Skeletal muscle tissue (tissue), 4 donors: ENCODE results near the gene RXRA. TPM values are rescaled to one million over a fixed set of nuclear protein-coding genes. Genes with fewer than 3 reads are reported as not detected.
A peak's percentile ranks its signal among the peaks of the same experiment; 100 is the strongest.

Experiments
- H3K27ac ChIP-seq: one replicate; pipeline ENCODE4 v1.7.0; 2013; ENCODE audit warnings: mild to moderate bottlenecking, low read depth, low read length, inconsistent platforms
- H3K27me3 ChIP-seq, 3 donors: one replicate each; pipeline ENCODE4 v1.7.0; 2013; ENCODE audit warnings: low read length in 3 of 3; ENCODE audit not compliant: control insufficient read depth in 3 of 3, insufficient read depth in 3 of 3
- H3K36me3 ChIP-seq, 3 donors: one replicate each; pipeline ENCODE4 v1.7.0; 2013; ENCODE audit warnings: low read length in 3 of 3; ENCODE audit not compliant: control insufficient read depth in 3 of 3, insufficient read depth in 3 of 3
- H3K4me1 ChIP-seq, 3 donors: one replicate each; pipeline ENCODE4 v1.7.0; 2013; ENCODE audit warnings: low read length in 3 of 3, mild to moderate bottlenecking in 3 of 3; ENCODE audit not compliant: control insufficient read depth in 3 of 3, insufficient read depth in 3 of 3
- H3K4me3 ChIP-seq, 3 donors: one replicate each; pipeline ENCODE4 v1.7.0; 2013; ENCODE audit warnings: low read length in 3 of 3
- H3K9ac ChIP-seq, 3 donors: one replicate each; pipeline ENCODE4 v1.7.0; 2013; ENCODE audit warnings: low read length in 3 of 3, mild to moderate bottlenecking in 3 of 3, moderate library complexity in 2 of 3, low read depth in 1 of 3
- H3K9me3 ChIP-seq, 3 donors: one replicate each; pipeline ENCODE4 v1.7.0; 2013; ENCODE audit warnings: low read length in 3 of 3; ENCODE audit not compliant: control insufficient read depth in 3 of 3
- total RNA-seq: library from RNA; depleted of rRNA; stranded (reverse); fragments of >200 nt; gene quantifications from one replicate; pipeline ENCODE4 v1.2.3, GENCODE V29; 2014
- donor health status: Osteomylitis.

RXRA gene
- total RNA-seq, 1 donor from 2014 or later, result 11.5 TPM

DNA sequence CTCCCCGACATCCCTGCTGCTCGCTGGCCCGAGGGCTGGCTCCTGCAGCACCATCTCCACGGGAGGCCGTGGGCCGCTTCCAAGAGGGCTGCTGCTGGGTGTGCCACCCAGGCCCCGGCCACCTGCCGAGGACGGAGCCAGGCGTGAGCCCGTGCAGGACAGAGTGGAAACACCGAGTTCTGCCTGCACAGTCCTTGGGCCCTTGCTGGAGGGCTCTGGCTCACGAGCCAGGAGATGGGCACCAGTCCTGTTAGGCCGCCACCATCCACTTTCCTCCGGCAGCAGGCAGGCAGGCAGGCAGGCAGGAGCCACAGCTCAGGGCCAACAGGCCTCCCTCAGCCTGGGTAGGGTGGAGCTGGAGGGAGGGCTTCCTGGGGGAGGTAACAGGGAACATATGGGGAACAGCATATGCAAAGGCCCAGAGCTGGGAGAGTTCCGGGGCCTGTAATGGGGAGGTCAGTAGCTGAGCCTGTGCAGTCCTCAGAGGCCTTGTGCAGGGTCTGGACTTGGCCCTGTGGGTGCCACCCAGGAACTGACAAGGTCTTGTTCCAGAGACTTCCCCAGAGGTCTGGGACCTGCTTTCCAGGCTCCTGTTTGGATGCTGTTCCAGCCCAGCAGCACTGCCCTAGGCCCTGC lies 31.9 kb downstream of the RXRA start:
- no peaks in the 10 kb centered on the region for H3K27me3 ChIP-seq

DNA sequence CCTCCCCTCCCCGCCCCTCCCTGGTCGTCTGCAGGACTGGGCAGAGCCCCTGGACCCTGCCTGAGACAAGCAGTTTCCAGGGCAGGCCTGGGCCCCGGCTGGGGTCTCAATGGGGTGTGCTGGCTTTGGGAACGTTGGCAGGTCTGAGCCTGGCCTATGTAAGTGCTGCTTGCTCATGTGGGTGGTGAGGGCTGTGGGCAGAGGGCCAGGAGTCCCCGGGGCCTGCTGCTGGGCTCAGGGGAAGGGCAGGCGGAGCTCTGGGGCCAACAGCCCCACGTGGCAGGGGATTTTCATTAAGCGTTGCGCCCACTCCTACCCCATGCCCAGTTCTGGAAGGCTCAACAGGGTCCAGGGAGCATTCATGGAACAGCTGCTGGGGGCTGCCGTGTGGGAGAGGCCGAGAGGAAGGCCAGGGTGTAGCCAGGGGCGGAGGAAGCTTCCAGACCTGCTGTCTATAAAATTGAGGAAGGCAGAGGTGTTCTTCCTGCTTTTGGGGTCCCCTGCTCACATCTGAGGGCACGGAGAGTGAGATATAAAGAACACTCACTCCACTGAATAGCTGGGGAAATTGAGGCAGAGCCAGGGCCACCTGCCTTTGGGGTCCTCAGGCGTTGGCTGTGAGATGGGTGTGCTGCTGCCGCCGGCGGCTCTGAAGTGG lies 32.5 kb downstream of the RXRA start:
- Histone ChIP-seq H3K36me3 (no peaks in the 10 kb centered on the region), H3K4me3 (no peak overlapping the region), H3K9me3 (no peaks in the 10 kb centered on the region), H3K27ac (peak overlapping the region; percentile 36), H3K27me3 (no peaks in the 10 kb centered on the region), H3K9ac (peak overlapping the region in 1 of 3 donors; percentile 60), H3K4me1 (peaks cover 77 to 99% (median 92%) of the 10 kb centered on the region in 3 donors)

More for the DNA sequence above, 31.9 kb downstream of the RXRA start:
- H3K27ac ChIP-seq, result no peak overlapping the region
- H3K9me3 ChIP-seq, result no peaks in the 10 kb centered on the region
- no peaks in the 10 kb centered on the region for H3K36me3 ChIP-seq
- peak overlapping the region in 1 of 3 donors; percentile 60 for H3K9ac ChIP-seq
- H3K4me3 ChIP-seq, result no peak overlapping the region
- peaks cover 77 to 99% (median 92%) of the 10 kb centered on the region in 3 donors for H3K4me1 ChIP-seq

DNA sequence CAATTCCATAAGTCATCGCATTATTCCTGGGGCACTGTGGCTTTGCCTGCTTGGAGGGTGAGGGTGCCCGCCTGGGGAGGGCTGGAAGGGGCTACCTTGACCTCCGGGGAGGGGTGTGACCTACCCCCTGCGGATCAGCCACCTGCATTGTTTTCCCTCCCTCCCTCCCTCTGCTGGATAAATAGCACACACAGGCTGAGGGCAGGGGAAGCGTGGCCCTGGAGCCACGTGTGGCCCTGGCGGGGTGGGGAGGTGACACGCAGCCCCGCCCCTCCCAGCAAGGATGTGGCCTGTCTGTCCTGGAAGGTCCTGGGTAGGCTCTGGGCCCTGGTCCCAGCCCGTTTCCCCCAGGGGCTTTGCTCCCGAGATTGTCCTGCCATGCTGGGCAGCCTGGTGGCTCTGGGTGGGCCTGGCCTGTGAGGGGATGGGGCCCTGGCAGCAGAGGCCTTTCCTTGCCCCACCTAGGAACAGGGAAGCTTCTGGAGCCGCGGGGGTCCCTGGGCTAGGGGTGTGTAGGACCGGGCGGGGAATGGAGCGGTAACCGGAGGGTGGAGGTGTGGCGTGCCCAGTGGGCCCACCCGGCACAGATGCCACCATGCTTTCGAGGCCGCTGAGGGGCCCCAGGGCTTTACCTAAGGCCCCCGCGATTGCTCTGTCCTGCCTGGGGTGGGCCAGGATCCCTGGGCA lies 33.4 kb downstream of the RXRA start:
- Histone ChIP-seq H3K27ac (no peak overlapping the region), H3K9me3 (no peaks in the 10 kb centered on the region)

DNA sequence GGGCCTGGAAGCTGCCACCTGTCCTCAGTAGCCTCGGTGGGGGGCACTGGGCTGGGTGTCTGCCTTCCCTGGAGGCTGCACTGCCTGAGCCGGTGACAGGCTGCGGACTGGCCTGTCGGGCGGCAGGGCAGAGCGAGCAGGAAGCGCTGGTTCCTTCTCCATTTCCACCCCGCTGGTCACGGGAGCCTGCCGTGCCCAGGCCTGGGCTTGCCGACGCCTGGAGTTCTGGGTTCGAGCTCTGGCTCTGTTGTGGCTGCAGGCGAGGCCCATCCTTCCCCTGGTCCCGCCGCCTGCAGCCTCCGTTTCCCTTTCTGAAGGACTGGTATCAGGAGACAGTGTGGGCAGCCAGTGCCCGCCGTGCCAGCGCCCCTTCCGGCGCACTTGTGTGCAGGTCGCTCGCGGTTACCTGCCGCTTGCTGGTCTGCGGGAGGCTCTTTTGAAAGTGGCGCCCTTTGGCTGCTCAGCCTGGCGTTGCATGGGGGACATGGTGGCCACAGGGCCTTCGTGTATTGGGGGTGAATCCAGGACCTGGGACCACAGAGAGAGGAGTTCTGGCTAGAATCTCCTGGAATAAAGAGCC lies 34.0 kb downstream of the RXRA start:
- Histone ChIP-seq H3K27me3 (no peaks in the 10 kb centered on the region), H3K27ac (no peak overlapping the region), H3K9me3 (no peaks in the 10 kb centered on the region), H3K9ac (peak overlapping the region in 1 of 3 donors; percentile 25), H3K4me3 (no peak overlapping the region), H3K4me1 (peaks cover 76 to 99% (median 92%) of the 10 kb centered on the region in 3 donors), H3K36me3 (no peaks in the 10 kb centered on the region)

More for the DNA sequence above, 33.4 kb downstream of the RXRA start:
- no peaks in the 10 kb centered on the region for H3K36me3 ChIP-seq
- no peak overlapping the region for H3K9ac ChIP-seq
- no peaks in the 10 kb centered on the region for H3K27me3 ChIP-seq
- peaks cover 76 to 99% (median 92%) of the 10 kb centered on the region in 3 donors for H3K4me1 ChIP-seq
- no peak overlapping the region for H3K4me3 ChIP-seq

DNA sequence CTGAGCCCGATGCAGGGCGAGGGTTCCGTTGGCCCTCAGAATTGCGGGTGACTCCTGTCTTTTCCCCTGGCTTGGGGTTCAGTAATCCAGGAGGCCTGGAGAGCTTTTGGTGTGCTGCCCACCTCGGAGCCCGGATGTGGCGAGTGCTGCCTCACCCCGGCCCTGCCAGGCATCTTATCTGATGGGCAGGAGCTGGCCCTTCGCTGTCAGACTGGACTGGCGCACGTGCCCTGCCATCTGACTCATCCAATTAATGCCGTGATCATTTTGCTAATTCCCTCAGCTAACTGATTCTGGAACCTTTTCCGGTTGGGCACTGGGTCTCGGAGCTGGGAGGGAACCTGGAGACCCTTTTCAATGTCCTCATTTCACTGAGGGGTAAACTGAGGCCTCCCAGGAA lies 34.6 kb downstream of the RXRA start:
- peak overlapping the region in 1 of 3 donors; percentile 25 for H3K9ac ChIP-seq
- H3K36me3 ChIP-seq, result no peaks in the 10 kb centered on the region
- no peaks in the 10 kb centered on the region for H3K9me3 ChIP-seq
- H3K27me3 ChIP-seq, result no peaks in the 10 kb centered on the region
- no peak overlapping the region for H3K27ac ChIP-seq
- H3K4me3 ChIP-seq, result no peak overlapping the region
- peaks cover 76 to 99% (median 93%) of the 10 kb centered on the region in 3 donors for H3K4me1 ChIP-seq

DNA sequence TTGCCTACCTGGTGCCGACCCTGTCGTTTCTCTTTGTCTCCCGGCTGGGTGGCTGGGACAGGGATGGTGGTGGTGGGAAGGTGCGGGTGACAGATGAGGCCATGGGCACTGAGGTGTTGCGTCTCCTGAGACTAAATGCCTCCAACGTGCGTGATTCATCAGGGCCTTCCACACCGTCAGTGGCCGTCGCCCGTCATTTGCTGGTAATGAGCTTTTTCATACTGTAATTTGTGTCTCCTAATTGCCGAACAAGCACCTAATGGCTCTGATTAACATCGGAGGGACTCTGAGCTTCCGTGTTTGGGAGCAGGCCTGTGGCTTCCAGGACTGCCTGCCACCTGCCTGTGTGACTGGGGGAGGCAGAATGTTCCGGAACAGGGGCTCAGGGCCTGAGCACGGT lies 35.2 kb downstream of the RXRA start:
- H3K4me3 ChIP-seq, result no peak overlapping the region
- H3K27me3 ChIP-seq, result no peaks in the 10 kb centered on the region
- H3K9ac ChIP-seq, result peak overlapping the region in 1 of 3 donors; percentile 45
- H3K27ac ChIP-seq, result no peak overlapping the region
- H3K36me3 ChIP-seq, result no peaks in the 10 kb centered on the region
- H3K4me1 ChIP-seq, result peaks cover 76 to 99% (median 93%) of the 10 kb centered on the region in 3 donors
- H3K9me3 ChIP-seq, result no peaks in the 10 kb centered on the region

DNA sequence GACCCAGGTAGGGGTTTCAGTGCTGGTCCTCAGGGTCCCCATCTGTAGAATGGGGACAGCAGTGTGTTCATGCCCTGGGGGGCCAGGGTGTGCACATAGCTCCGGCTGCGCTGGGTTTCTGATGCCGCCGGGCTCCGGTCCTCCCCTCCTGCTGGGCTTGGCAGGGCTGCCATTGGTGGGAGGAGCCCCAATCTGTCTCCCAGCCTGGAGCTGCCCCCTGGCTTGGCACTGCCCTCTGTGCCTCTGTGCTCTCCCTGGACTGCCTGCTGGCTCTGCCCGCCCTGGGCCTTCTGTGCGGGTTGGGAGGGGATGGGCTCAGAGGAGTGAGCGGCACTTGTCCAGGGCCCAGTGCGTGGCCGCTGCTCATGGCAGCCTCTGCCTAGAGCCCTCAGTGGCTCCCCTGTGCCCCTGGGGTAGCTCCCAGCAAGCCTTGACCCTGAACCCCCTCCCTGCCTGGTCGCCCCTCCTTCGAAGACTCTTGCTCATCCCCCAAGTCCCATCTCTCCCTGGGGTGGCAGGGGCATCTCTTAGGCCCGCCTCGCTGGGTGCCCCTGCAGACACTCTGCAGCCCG lies 35.7 kb downstream of the RXRA start:
- H3K27ac ChIP-seq, result no peak overlapping the region
- peaks cover 77 to 99% (median 94%) of the 10 kb centered on the region in 3 donors for H3K4me1 ChIP-seq
- no peaks in the 10 kb centered on the region for H3K36me3 ChIP-seq
- no peaks in the 10 kb centered on the region for H3K27me3 ChIP-seq
- no peak overlapping the region for H3K4me3 ChIP-seq
- peak overlapping the region in 1 of 3 donors; percentile 8 for H3K9ac ChIP-seq
- H3K9me3 ChIP-seq, result no peaks in the 10 kb centered on the region

DNA sequence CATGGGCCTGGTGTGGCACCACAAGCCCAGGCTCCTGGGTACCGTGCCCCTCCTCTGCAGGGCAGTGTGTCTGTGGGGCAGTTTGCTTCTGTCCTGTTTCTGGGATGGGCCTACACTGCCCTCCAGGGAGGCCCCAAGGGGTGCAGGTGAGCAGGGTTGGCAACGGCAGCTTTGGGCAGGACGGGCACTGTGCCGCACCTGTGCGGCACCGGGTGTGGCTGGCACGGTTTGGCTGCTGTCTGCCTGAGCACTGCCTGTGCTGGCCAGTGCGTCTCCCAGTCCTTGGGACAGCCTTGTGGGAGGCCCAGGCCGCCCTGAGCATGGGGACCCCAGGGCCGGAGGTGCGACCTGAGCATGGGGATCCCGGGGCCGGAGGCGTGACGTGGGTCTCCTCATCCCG lies 37.2 kb downstream of the RXRA start:
- no peaks in the 10 kb centered on the region for H3K27me3 ChIP-seq
- peak overlapping the region; percentile 12 for H3K27ac ChIP-seq
- peak overlapping the region; percentile 38 to 71 (median 51) for H3K9ac ChIP-seq
- no peaks in the 10 kb centered on the region for H3K9me3 ChIP-seq
- H3K36me3 ChIP-seq, result no peaks in the 10 kb centered on the region
- peaks cover 80 to 99% (median 96%) of the 10 kb centered on the region in 3 donors for H3K4me1 ChIP-seq
- no peak overlapping the region for H3K4me3 ChIP-seq

DNA sequence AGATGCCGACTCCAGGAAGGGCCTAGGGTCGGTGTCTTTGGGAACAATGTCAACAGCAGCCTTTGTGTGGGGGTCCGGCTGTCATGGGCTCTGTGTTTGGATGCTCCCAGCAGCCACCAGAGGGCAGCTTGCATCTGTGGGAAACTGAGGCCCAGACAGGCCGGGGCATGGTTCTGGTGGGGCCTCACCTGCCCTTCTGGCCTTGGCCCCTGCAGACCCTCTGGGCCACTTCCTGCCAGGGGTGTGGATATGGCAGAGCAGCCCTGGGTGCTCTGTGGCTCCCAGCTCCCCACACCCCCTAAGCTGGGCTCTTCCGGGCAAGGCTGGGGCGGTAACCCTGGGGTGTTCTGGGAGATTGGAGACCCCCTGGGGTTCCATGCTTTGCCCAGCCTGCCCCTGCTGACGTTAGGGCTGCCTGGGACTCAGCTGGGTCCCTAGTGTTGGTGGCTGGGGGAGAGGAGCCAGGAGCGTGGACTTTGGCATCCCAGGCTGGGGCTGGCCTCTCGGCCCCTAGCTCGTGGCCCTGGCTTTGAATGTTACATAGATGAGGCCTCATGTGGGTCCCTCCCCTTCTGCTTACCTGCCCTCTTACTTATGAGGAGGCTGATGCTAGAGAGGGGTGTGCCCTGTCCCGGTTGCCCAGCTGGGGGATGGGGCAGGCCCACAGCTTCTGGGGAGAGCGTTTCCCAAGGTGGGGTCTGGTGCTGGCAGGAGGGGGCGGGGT lies 38.3 kb downstream of the RXRA start:
- H3K9me3 ChIP-seq, result no peaks in the 10 kb centered on the region
- H3K9ac ChIP-seq, result peak overlapping the region in 2 of 3 donors; percentile 45 to 81
- no peaks in the 10 kb centered on the region for H3K36me3 ChIP-seq
- no peaks in the 10 kb centered on the region for H3K27me3 ChIP-seq
- H3K27ac ChIP-seq, result no peak overlapping the region
- H3K4me1 ChIP-seq, result peaks cover 77 to 100% (median 93%) of the 10 kb centered on the region in 3 donors
- no peak overlapping the region for H3K4me3 ChIP-seq
